ENCODE measurements around the gene VMP1. TPM values are rescaled to one million over a fixed set of nuclear protein-coding genes. Genes with fewer than 3 reads are reported as not detected.
A peak's percentile ranks its signal among the peaks of the same experiment; 100 is the strongest.
"Not testable (repeated sequence)": the region's sequence is repeated elsewhere in the genome, so short reads cannot be mapped to it uniquely, and the experiment has no call there.

Gene VMP1
- total and polyA plus RNA-seq, 2 experiments from 2014 or later: 134 to 216 TPM

- Histone ChIP-seq H3K79me2 (ENCODE audit: insufficient read depth) (peaks cover 69% of the 10 kb centered on the region), H3K9me3 (ENCODE audit: low read depth) (no peaks in the 10 kb centered on the region), H3K27me3 (replicated peaks; ENCODE audit: insufficient read depth) (no peaks in the 10 kb centered on the region), H3K27ac (peak overlapping the region; percentile 99), H4K20me1 (ENCODE audit: insufficient read depth) (no peaks in the 10 kb centered on the region), H3K9me2 (ENCODE audit: insufficient read depth) (no peaks in the 10 kb centered on the region), H3K4me1 (ENCODE audit: insufficient read depth) (peaks cover 23% of the 10 kb centered on the region), H3F3A (ENCODE audit: insufficient read depth) (peaks cover 72% of the 10 kb centered on the region), H3K4me3 (peak overlapping the region; percentile 96), H3K4me2 (ENCODE audit: unreplicated experiment) (peak overlapping the region; percentile 99), H3K9ac (peak overlapping the region; percentile 99), H3K36me3 (ENCODE audit: low read depth) (peaks cover 42% of the 10 kb centered on the region), H2AFZ (no peak overlapping the region)
- DNase-seq: peak; percentile 46
- WGBS, 2 experiments (ENCODE audit: low coverage in 1 of 2, low lambda C conversion rate in 2 of 2, missing lambda C conversion rate in 2 of 2): 0 to 1% methylated on average over 6 of the region's 6 CpGs
- in situ Hi-C loops (cut with MboI): loop anchor here (10.0 kb wide), 1 partner anchor 85 kb away; no protein-coding TSS in a partner anchor
- no peak for TF ChIP-seq EZH2phosphoT487 (IDR thresholded peaks at IDR 0.05; ENCODE audit: insufficient read depth, low read depth)
These were observed 132.3 kb downstream of the VMP1 start for GRCh38 chr17:59839651-59840328.

GRCh38 chr17:59840329-59841090 lies 133.1 kb downstream of the VMP1 start:
- Histone ChIP-seq H3K9ac (peak overlapping the region; percentile 99), H3K4me3 (peak overlapping the region; percentile 96), H3F3A (ENCODE audit: insufficient read depth) (peaks cover 79% of the 10 kb centered on the region), H3K4me2 (ENCODE audit: unreplicated experiment) (peak overlapping the region; percentile 99), H3K36me3 (ENCODE audit: low read depth) (peaks cover 42% of the 10 kb centered on the region), H3K79me2 (ENCODE audit: insufficient read depth) (peaks cover 62% of the 10 kb centered on the region), H3K9me2 (ENCODE audit: insufficient read depth) (no peaks in the 10 kb centered on the region), H3K27me3 (replicated peaks; ENCODE audit: insufficient read depth) (no peaks in the 10 kb centered on the region), H3K9me3 (ENCODE audit: low read depth) (no peaks in the 10 kb centered on the region), H3K4me1 (ENCODE audit: insufficient read depth) (peaks cover 30% of the 10 kb centered on the region), H3K27ac (peak overlapping the region; percentile 99), H2AFZ (no peak overlapping the region), H4K20me1 (ENCODE audit: insufficient read depth) (no peaks in the 10 kb centered on the region)
- DNase-seq: peak; percentile 36
- TF ChIP-seq EZH2phosphoT487 (IDR thresholded peaks at IDR 0.05; ENCODE audit: insufficient read depth, low read depth) (peak; percentile 60; the same call in 1 of the 2 replicates), EZH2 (IDR thresholded peaks at IDR 0.05; ENCODE audit: insufficient read depth, poor library complexity, severe bottlenecking) (no peak)
- WGBS, 2 experiments (ENCODE audit: low coverage in 1 of 2, low lambda C conversion rate in 2 of 2, missing lambda C conversion rate in 2 of 2): 0 to 1% methylated on average over 4 of the region's 4 CpGs
- in situ Hi-C loops (cut with MboI): no loop called here

GRCh38 chr17:59841091-59841881 lies 133.8 kb downstream of the VMP1 start:
- Histone ChIP-seq H3K4me1 (ENCODE audit: insufficient read depth) (peaks cover 36% of the 10 kb centered on the region), H3K27ac (peak overlapping the region; percentile 99), H3K4me2 (ENCODE audit: unreplicated experiment) (peak overlapping the region; percentile 99), H3K79me2 (ENCODE audit: insufficient read depth) (peaks cover 54% of the 10 kb centered on the region), H3K9ac (peak overlapping the region; percentile 99), H3K36me3 (ENCODE audit: low read depth) (peaks cover 42% of the 10 kb centered on the region), H3F3A (ENCODE audit: insufficient read depth) (peaks cover 85% of the 10 kb centered on the region), H3K4me3 (peak overlapping the region; percentile 96)
- H3K27me3 ChIP-seq (replicated peaks; ENCODE audit: insufficient read depth); in situ Hi-C loops (cut with MboI); H3K9me3 ChIP-seq (ENCODE audit: low read depth); H2AFZ ChIP-seq; H3K9me2 ChIP-seq (ENCODE audit: insufficient read depth); H4K20me1 ChIP-seq (ENCODE audit: insufficient read depth): not testable (repeated sequence)
- WGBS, 2 experiments (ENCODE audit: low coverage in 1 of 2, low lambda C conversion rate in 2 of 2, missing lambda C conversion rate in 2 of 2): 2 to 3% methylated on average over 7 of the region's 7 CpGs
- peak; percentile 39 for DNase-seq

GRCh38 chr17:59841882-59842263 lies 134.4 kb downstream of the VMP1 start:
- in situ Hi-C loops (cut with MboI); H4K20me1 ChIP-seq (ENCODE audit: insufficient read depth); DNase-seq; H3K27me3 ChIP-seq (replicated peaks; ENCODE audit: insufficient read depth); H3K9me3 ChIP-seq (ENCODE audit: low read depth); H3K9me2 ChIP-seq (ENCODE audit: insufficient read depth); H2AFZ ChIP-seq: not testable (repeated sequence)
- H3K4me1 ChIP-seq (ENCODE audit: insufficient read depth): peaks cover 36% of the 10 kb centered on the region
- H3K36me3 ChIP-seq (ENCODE audit: low read depth): peaks cover 42% of the 10 kb centered on the region
- H3K4me2 ChIP-seq (ENCODE audit: unreplicated experiment): peak overlapping the region; percentile 99
- peak overlapping the region; percentile 99 for H3K27ac ChIP-seq
- peaks cover 85% of the 10 kb centered on the region for H3F3A ChIP-seq (ENCODE audit: insufficient read depth)
- WGBS, 2 experiments (ENCODE audit: low coverage in 1 of 2, low lambda C conversion rate in 2 of 2, missing lambda C conversion rate in 2 of 2): 9 to 11% methylated on average over 4 of the region's 4 CpGs
- H3K79me2 ChIP-seq (ENCODE audit: insufficient read depth): peaks cover 49% of the 10 kb centered on the region
- peak overlapping the region; percentile 96 for H3K4me3 ChIP-seq
- peak overlapping the region; percentile 99 for H3K9ac ChIP-seq
